Measurements from ENCODE around the gene NFATC1.
"Not testable (repeated sequence)": the region's sequence is repeated elsewhere in the genome, so short reads cannot be mapped to it uniquely, and the experiment has no call there.

NFATC1 gene

DNA sequence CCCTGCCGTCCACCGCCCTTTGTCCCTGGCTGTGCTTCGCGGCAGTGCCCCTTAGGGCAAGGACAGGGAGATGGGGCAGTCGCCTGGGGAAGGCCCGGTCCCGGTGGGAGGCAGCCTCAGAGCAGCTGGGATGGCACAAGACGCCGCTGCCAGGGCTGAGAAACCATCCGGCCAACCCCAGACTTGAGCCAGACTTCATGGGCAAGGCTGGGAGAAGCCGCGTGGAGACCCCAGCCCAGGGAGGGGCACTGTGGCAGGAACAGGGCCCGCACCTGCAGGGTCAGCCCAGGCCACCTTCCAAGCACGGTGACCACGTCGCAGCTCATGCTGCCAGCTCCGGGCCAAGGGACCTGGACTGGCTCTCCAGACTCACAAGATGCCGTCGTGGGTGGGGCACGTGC lies 84.0 kb downstream of the NFATC1 start:
- no peak for DNase-seq

DNA sequence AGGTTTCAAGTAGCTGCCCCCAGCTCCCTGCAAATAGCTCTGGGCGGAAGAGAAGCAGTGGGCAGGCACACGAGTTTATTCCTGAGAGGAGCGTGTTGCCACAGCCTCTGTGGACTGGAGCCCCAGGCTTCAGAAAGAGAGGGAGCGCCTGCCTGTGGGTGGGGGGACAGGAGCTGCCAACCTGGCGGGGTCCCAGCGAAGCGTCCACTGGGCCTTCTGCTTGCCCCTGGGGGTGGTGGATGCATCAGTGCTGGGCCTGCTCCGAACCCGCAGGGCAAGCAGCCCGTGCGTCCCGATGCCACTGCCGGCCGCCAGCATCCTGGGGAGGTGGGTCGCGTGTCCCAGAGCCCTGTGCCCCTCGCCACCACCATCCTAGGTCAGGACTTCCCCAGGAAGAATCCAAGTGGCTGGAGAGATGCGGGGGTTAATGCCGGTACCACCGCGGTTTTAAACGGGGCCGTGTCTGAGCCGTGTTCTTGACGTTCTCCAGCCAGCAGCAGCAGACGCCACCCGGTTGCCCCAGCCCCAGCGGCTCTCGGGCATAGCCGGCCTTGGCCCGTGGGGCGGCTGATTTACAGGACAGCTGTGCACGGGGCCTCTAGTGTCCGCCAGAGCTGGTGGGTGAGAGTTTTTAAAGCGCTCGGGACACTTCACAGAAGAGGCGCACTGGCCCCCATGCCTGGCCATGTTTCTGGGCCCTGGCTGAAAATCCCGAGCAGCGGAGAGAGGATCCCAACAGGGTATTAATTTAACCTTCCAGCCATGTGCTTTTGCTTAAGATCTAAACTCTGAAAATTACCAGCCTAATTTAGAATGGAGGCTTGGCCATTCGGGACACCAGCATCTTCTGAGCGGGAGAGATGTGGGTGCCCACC lies 84.7 kb downstream of the NFATC1 start:
- DNase-seq, result no peak

DNA sequence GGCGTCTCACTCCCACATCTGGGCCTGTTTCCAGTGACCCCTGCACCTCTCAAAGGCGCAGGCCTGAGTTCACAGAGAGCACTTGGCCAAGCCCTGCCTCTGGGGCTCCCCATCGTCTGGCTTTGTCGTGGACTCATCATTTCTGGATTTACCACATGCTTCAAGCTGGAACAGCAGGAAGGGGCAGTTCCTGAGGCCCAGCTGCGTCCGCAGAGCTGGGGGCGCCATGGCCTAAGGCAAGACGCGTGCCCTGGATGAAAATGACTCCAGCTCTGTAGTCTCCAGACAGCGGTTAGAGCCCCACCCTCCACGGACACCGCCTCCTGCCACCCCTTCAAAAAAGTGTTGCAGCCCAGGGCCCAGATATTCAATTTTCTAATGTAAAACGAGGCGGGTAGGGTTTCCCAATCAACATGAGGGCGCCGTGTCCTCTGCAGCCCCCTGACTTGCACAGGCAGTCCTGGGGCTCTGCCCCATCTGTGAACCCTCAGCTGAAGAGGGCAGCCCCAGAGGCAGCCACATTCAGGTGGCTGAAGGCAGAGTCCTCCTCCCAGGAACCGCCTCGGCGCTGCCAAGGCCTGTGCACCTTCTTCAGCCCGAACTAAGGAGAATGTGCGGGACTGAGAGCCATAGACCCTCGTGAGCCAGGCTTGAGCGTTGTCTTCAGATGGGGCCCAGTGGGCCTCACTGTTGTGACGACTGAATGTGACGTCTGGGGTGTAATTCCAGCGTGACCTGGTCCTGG lies 85.5 kb downstream of the NFATC1 start:
- no peak for DNase-seq

DNA sequence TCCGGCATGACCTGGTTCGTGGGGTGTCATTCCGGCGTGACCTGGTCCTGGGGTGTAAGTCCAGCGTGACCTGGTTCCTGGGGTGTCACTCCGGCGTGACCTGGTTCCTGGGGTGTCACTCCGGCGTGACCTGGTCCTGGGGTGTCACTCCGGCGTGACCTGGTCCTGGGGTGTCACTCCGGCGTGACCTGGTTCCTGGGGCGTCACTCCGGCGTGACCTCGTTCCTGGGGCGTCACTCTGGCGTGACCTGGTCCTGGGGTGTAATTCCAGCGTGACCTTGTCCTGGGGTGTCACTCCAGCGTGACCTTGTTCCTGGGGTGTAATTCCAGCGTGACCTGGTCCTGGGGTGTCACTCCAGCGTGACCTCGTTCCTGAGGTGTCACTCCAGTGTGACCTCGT lies 87.7 kb downstream of the NFATC1 start:
- not testable (repeated sequence) for DNase-seq

DNA sequence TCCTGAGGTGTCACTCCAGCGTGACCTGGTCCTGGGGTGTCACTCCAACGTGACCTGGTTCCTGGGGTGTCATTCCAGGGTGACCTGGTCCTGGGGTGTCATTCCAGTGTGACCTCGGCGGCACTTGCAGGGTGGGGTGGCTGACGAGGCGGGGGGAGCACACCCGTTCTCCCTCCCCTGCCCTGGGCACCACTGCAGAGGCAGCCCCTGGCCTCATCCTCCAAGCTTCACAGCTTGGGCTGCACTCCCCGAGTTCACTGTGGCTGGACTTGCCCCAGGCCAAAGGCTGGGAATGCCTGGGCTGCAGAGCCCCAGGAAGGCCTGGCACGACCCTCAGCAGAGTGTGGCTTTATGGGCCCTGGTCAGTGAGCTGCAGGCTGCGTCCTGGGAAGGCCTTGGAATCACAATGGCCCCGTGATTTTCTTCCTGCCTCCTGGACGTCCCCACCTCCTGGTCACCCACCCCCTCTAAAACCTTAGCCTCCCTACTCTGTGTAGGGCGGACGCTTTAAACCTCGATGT lies 88.3 kb downstream of the NFATC1 start:
- DNase-seq, result no peak

DNA sequence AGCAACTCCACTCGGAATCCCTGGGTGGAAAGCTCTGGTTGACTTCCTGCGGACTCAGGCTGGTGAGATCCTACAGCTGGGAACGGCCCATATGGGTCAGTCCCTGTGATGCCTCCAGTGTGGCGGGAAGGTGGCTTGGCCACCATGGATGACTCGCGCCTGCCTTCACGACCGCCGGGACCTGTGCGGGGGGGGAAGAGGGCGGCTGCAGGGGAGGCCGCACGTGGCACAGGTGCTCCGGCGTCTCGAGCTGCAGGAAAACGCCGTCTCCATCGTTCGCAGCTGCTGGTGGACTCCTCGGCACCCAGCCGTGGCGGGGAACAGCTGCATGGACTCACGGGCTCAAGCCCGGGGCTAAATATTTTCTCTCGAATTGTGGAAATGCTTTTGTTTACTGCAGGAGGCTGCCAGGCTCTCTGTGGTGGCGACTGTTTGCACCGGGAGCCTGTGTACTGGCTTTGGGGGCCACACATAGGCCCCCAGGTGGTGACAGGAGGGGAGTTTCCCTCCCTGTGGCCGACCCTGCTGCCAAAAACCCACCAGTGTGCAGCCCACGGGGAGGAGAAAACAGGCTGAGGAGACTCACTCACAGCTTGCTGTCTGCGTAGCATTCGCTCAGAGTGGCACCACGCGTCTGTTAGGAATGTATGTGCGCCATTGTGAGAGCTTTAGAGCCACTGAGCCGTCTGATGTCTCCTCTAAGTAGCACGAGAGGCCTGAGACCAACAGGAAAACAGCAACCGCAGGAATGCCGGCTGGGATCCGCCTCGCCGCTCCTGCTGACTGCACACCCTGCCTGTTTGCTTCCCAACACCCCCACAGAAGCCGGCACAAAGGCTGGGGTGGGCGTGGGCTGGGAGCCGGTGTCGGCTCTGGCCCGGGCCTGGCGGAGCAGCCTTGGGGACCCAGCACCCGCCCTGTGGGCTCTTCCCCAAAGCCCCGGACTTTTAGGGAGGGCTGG lies 89.2 kb downstream of the NFATC1 start:
- no peak for DNase-seq

DNA sequence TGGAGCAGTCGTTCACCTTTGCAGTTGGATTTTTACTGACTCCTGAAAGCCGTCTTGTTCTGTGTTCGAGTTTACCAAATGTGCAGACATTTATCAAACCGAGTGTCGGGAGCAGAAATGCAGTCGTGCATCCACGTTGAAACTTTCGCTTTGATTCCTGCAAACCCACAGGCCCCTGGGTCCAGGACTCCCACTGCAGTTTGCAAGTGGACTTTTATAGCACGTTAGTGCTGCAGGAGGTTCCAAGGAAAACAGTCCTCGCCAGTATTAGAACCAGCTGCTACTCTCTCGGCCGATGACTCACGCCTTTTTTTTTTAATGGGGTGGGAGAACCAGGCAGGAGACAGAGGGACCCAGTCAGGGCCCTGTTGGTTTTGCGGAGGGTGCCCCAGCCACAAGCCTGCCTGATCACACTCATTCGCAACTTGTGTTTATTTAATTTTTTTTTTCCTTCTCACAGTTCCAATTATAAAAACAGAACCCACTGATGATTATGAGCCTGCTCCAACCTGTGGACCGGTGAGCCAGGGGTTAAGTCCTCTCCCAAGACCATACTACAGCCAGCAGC lies 90.1 kb downstream of the NFATC1 start:
- DNase-seq, result no peak

DNA sequence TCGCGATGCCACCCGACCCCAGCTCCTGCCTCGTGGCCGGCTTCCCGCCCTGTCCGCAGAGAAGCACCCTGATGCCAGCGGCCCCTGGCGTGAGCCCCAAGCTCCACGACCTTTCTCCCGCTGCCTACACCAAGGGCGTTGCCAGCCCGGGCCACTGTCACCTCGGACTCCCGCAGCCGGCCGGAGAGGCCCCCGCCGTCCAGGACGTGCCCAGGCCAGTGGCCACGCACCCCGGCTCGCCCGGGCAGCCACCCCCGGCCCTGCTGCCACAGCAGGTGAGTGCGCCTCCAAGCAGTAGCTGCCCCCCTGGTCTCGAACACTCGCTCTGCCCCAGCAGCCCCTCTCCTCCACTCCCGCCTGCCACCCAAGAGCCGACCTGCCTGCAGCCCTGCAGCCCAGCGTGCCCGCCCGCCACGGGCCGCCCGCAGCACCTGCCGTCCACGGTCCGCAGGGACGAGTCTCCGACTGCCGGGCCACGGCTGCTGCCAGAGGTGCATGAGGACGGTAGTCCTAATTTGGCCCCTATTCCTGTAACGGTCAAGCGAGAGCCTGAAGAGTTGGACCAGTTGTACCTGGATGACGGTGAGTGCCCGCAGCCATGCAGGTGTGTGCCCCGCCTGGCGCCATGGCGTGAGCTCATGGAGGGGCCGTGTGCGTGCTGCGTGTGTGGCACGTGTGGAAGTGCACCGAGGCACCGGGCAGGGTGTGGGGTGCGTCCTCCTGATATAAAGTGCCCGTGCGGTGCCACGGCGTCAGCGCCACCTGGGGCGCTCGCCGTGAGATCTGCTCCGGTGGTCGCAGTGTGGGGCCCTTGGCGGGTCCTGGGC lies 90.8 kb downstream of the NFATC1 start:
- no peak for DNase-seq

DNA sequence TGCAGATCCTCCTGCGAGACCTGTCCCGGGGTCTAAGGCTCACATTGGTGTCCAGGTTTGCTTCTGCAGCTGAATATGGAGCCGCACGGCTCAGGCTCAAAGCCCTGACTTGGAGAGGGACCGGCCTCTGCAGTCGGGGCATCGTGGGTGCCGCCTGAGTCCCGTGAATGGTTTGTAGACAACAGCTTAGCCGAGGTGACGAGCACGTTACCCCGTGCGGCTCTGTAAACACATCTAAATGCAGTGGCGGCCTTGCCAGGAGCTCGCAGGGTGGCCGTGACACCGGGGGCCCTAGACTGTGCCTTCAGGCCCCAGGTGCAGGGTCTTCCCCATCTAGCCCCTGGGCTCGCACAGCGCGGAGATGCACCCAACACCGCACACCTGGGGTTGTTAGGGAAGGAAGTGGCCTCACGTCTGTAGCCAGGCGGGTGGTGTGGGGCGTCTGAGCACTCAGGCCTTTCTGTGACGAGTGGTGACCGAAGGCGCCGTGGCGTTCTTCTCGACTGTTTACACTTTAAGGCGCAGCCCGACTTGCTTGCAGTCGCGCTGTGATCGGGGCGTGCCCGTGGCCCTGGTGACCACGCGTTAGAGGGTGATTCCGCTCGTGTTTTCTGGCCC lies 91.6 kb downstream of the NFATC1 start:
- no peak for DNase-seq

DNA sequence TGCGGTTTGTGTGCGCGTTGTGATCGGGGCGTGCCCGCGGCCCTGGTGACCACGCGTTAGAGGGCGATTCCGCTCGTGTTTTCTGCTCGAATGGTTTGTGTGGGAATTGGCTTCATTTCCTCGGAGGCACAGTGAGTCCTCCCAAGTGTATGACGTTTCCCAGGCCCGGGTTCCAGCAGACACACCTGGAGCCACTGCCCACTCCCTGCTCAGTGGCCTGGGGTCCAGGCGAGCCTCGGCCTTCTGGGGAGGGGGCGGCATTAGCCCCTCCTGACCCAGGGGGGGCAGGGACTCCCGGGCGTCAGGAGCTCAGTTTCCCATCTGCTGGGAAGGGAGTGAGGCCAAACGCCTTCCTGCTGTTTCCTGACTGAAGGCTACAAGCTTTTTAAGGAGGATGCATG lies 92.1 kb downstream of the NFATC1 start:
- DNase-seq, result no peak

DNA sequence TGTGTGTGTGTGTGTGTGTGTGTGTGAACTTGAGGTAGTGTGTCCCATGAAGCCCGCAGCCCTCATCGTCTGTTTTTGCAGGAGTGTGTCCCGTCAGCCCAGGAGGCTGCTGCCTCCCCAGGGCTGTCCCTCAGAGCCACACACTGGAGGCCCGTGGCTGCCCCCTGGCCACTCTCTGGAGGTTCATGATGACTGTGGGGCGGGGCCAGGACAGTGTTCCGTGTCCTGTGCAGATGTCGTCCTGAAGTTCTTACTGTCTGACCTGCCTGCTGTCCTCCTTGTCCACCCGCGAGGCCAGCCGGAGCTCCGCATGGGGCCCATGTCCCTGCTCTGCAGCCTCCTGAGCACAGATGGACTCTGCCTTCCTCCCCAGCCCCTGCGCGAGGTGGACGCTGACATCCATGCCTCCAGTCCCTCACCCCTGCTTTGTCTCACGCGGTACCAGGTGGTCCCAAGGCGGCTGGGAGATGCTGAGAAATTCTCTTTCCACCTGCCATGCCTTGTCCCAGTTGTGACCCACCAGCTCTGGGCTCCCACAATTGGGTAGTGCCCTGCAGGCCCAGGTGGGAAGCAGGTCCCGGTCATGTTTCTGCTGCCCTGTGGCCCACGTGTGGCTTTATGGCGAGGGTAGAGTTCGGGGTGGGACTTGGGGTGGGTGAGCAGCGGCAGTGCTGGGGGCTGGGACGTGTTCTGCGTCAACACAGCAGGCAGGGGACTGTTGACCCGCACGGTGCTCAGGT lies 92.8 kb downstream of the NFATC1 start:
- no peak for DNase-seq

DNA sequence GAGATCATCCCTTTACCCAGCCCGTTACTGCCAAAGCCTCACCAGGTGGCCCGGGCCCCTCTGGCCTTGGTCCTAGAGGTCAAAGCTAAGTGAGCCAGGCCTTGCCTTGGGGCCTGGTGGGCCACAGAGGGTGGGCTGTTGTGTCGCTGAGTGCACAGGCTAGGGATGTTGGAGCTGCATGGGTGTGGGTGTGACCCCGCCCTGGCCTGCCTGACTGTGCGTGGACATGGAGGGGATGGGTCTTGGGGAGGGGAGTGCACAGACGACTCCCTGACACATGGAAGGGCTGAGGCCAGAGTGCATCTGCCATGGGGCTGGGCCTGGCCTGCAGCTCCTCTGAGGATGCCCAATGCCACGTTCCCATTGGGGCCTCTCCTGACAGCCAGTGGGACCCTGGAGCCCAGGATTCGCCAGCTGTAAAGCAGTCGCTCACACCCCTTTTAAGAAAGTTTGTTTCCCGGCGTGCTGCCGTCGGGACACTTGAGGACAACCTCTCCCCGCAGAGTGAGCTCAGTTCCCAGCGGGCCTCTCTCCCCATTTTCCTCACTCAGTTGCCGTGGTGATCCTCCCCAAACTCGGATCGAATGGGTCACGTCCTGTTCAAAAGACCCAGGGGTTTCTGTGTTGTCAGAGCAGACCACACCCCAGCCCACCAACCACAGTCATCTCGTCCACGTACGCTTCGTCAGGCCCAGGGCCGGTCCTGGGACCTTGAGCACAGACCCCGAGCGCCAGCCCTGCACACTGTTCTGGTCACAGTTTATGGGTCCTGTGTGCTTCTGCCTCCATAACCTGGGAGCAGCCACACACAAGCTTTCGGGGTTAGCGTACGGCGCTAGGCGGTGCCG lies 93.5 kb downstream of the NFATC1 start:
- DNase-seq, result no peak

DNA sequence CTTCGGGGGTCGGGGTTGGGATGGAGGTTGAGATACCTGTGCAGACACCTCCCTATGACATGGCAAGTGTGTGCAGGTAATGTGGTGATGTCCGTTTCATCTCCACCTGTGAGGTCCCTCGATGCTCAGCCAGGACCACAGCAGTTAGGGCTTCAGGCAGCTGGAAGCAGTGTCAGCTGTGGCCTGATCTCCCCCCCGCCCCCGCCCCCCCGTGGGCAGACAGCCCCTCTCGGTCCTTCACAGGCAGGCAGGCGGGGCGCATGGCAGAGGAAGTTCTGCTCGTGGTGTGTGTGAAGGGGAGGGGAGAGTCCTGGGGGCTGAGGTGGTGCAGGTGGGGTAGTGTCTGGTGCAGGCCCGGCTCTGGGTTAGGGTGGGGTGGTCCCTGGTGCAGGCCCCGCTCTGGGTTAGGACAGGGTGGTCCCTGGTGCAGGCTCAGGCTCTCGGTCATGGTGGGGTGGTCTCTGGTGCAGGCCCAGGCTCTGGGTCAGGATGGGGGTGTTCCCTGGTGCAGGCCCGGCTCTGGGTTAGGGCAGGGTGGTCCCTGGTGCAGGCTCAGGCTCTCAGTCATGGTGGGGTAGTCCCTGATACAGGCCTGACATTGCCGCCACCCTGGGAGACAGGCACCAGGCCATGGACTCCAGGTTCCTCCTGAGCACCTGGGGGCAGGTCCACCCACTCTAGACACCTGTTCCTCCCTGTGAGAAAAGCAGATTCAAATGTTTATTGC lies 94.3 kb downstream of the NFATC1 start:
- DNase-seq, result no peak

DNA sequence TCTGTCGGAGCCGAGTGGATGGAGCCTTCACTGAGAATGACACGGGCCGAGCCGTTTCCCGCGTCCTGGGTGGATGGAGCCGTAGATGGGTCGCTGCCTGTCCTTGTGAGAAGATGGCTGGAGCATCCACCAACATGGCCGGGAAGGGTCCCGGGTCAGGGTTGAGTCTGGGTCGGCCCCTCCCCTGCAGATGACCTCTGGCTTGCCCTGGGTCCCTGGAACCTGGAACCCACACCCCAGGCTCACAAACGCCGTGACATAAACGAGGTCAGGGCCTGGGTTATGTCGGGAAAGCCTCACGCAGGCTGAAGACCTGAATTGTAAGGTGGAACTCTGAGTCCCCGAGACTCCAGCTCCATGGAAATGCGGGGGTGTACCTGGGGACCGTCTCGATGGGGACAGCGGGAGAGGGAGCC lies 94.9 kb downstream of the NFATC1 start:
- no peak for DNase-seq

DNA sequence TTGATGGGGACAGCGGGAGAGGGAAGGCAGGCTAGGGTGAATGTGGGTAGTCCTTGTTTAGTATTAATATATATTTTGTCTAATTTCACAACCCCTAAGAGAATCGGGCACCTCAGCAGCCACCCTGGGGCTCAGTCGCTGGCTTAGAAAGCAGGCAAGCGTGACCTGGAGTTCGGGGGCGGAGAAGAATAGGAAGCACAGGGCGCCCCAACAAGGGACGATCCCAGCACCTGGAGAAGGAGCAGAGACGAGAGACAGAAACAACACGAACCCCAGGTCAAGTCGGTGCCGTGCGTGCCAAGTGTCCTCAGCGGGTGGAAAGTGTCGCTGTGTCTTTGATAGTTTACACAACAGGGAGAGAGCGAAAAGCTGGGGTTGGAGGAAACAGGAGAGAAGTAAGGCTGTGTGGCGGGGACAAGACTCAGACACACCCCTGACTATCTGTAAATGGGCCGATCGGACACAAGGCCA lies 95.4 kb downstream of the NFATC1 start:
- DNase-seq, result no peak

DNA sequence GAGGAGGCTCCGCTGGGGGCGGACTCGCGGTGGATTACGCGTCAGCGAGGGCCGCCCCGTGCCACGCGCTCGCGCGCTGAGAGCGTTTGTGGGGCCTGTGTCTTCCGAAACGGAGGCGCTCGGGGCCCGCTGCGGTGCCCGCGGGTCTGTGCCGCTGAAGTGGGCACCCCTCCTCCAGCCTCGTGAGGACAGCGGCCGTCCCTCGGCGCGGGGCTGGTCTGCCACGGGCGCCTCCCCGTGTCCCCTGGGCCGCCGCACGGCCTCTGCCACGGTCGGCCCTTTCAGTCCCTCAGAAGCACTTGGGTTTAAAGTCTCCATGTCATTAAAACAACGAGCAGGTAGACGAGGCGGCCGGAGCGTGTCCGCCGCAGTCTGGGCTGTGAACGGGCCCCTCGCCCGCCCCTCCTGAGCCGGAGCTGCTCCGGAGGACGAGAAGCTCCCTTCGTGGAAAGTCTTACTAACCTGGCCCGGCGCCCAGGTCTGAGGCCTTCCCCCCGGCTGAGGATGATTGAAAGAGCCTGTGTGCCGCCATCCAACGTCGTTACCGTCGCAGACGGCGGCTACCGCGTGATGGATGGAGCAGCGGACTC lies 97.6 kb downstream of the NFATC1 start:
- no peak for DNase-seq

DNA sequence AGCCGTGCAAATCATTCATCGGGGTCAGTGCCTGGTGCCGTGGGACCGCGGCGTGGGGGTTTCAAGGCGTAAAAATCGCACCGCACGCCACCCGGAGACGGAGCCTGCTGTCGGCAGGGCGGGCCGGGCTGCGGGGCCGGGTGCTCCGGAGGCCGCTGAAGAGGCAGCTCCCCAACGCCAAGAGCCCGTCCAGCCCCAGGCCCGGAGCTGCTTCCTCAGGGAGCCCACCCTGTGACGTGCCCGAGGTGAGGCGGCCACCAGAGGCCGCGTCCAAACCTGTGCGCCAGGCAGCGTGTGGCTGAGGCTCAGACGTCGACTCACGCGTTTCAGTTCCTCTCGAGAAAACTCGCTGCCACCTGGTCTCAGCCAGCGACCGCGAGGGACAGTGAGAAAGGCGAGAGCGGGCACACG lies 98.1 kb downstream of the NFATC1 start:
- DNase-seq, result no peak

DNA sequence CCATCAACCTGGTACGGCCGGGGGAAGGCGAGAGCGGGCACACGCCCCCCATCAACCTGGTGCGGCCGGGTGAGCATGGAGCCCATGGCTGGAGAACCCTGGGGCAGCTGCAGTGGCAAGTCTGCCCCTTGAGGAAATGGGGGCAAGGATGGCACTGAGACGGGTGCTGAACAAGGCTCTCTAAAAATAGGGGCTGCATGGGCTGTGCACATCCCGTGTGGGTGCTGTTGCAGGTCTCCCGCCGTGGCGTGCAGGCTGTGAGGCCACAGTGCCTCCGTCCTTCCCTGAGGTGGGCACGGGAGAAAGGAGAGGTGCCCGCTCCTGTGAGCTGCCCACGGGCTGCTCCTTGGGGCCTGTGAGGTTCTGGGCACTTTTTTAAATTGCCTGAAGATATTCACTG lies 99.2 kb downstream of the NFATC1 start:
- no peak for DNase-seq
